NCI-H2227 (cell line): ENCODE data around the gene PIP4K2A.

ENCODE experiments used
- DNase-seq: peaks from one replicate; lab custom pipeline; 2025; ENCODE audit not compliant: unreplicated experiment; lab: John Stamatoyannopoulos, UW

Gene PIP4K2A

DNA sequence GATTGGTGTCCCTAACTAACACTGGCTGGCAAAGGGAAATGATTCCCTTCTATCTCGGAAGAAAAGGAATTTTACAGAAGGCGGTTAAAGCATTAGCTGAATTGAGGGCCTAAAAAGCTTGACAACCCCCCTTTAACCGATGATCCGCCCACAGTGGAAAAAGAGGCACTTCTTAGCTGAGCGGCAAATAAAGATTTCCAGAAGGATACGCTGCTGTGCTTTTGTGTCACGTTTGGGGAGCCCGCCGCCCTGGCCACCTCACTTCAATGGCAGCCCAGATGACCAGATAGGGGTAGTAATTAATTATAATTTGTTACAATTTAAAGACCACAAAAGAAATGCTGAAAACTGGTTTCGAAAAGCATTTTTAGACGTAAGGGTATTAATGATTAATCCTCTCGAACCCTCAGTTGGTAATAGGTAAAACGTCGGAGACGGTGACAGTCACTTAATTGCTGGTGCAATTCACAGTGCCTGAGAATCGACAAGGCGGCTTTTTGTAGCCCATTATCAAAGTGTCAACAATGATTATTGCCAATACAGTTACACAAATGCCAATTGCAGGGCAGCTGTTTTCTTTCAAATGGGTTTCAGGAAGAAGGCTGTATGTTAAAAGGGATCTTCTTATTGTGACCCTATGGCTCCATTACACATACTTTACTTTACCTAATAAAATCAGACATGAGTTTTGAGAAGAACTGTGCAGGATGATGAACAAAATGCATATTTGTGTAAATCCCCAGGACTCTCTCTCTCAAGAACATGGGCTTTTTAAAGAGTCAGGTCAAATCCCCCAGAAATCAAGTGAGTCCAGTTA lies 154.1 kb downstream of the PIP4K2A start:
- peak; percentile 54 for DNase-seq

DNA sequence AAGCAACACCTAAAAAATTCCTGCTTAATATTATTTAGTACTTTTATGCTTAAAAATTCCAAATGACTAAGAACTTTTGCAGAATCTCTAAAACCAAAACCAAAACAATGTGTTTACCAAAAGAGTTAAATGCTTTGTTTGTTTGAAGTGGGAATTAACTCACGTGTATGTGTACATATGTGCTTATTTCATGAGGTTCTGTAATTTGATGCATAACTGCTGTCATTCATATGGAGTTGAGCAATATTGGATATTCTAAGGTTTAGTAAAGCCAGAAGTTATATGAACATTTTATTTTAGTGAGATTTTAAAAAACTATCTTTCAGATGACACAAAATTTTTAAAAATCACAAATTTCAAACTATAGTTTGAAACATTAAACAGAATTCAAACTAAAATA lies 157.1 kb downstream of the PIP4K2A start:
- DNase-seq, result no peak

DNA sequence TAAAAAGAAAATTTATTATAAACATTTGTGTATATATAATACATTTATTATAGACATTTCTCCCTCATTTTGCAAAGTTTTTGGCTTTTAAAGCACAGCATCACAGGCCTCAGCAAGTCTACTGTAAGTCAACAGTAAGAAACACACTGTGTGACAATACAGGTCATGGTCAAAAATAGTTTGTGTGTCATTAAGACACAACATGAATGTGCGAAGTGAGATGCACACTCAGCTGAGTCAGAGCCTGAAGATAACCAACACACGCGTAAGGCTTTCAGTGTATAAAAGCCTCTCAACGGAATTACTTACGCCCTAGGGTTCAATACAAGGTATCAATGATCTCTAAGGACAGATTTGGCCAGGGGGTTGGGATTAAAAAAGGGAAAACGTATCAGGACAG lies 157.6 kb downstream of the PIP4K2A start:
- no peak for DNase-seq

DNA sequence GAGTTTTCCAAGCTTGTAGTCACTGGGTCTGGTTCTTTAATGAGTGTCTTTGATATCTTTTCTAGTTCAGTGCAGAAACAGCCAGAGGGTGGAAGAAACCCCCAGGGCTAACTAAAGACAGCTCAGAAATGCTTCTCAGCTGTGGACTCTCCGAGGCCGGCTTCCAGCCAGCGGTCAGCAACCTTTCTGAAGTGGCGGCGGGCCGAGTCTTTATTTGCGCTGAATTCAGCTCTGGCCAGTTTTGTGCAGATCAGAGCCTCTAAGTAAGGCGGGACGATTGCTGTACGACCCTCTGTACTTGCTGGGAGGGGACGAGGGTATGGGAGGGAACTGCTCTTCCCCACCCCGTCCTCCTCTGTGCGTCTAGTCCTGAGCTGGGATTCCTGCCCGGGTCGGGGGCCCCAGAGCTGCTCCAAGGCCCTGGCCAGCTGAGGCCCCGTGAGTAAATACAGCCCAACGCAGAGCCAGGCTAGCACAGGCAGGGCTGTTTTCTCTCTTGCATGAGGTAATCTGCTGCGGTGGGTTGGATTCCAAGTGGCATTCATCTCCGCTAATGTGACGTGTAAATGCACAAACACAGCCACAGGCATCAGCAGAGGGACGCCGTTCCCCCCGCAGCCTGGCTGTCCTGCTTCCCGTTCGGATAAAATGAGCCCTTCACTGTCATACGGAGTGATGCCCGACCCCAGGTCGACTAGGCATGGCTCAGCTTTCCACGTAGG lies 159.8 kb downstream of the PIP4K2A start:
- DNase-seq, result peak; percentile 57

DNA sequence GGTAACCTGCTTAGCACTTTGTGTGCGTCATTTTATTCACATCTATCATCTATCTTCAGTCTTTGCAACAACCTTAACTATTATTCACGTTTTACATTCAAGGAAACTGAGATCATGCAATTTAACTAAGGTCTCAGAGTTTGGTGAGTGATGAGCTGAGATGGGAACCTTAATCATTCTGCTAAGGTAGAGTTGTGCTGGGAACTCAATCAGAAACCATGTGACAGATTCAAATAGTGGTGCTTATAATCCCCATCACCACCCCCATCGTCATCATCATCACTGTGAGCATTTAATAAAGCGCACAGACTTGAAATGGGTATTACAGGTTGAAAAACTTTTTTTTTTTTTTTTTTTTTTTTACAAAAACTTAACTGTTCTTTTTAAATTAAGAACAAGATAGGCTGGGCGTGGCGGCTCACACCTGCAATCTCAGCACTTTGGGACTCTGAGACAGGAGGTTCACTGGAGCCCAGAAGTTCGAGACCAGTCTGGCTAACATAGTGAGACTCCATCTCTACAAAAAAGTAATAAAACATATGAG lies 160.9 kb downstream of the PIP4K2A start:
- DNase-seq, result no peak

DNA sequence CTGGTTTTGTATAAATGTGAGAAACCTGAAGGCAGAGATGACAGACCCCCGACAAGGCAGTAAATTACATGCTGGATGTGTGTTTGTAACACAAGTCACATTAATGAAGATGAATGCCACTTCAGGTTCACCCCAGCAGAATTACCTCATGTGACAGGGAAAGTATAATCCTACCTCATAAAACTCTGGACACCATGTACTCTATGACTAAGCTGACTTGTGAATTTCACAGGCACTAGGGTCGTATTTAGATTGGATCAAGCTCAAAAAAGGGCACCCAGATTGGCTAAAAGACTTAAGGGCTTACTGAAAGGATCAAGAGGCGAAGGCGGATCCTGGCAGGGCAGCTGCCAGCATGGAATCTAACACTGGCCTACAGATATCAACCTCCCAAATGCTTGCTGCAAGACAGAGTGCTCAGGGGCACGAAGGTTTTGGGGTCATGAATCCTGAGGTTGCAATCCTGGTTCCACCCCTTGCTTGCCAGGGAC lies 161.4 kb downstream of the PIP4K2A start:
- peak; percentile 82 for DNase-seq

DNA sequence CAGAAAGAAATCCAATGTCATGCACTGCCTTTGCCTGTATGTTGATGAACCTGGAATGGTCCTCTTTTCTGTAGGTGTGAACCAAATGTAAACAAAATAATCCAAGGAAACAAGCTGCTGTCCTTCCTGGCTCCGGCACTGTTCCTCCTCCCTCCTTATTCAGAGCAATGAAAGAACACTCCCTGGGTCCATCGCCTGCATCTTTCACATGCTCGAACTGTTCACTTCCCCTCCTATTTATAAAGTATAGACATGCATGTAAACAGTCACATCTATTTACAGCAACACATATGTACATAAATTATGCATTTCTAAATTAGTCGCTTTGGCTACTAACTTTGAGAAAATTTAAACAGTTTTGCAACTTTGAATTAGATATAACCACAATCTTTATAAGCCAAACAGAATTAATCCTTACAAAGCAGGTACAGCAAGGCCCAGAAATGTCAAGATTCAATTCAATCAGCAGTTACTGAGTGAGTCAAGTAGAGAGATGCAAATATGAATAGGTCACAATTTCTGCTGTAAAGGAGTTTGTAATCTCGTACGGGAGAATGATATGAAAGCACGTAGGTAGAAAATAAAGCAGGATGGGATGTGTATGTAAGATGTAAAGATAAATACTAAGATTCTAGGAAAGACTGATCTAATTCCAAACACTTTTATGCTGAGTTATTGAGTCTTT lies 162.6 kb downstream of the PIP4K2A start:
- no peak for DNase-seq

DNA sequence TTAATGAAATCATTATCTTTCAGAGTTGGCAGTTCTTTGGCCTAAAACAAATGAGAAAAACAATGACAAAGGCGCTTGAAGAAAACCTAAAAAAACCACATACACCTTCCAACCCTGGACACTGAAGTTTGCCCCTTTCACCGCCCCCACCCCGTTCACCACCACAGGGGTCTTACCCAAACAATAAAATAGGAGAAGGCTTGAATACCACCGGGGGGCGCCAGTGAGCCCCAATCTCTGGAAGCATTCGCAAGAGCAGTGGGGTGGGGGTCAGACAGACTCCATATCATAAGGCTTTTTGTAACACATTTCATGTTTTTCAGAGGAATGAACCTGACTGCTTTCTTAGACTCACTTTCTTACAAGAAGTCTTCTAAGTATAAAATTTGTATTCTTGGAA lies 163.6 kb downstream of the PIP4K2A start:
- peak; percentile 41 for DNase-seq

GRCh38 chr10:22548344-22548743 lies 166.0 kb downstream of the PIP4K2A start:
- DNase-seq, result no peak

GRCh38 chr10:22545643-22546042 lies 168.7 kb downstream of the PIP4K2A start:
- no peak for DNase-seq

DNA sequence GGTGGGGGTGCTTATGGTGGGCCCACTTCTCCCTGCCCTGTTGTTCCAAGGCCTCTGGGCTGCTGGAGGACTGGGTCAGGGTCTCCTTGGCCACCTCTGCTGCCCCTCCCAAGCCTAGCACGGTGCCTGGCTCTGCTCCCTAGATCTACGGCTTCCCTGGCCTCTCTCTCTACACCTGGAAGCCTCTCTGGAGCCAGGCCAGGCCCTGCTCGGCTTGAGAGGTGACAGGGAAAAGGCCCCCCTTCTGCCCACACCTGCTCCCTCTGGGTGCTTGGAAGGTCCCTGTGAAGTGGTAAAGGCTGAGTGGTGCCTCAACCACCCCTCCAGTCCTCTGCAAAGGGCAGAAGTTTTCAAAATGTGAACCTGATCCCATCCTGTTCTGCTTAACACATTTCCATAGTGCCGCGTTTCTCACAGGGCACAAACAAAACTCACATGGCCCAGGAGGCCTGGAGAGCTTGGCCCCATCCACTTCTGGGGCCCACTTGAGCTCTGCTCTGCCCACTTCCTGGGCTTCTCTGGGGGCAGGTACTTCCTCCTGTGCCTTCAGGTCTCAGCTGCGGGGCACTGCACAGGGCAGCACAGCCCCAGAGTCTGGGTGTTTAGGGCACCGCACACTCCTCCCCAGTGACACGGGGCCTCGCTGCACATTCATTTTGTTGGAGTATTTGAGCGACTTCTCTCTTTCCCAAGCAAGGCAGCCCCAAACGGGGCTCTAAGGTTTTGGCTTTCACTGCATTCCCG lies 169.9 kb downstream of the PIP4K2A start:
- no peak for DNase-seq

- no peak for DNase-seq
Measured at GRCh38 chr10:22542773-22543172, 171.6 kb downstream of the PIP4K2A start.

- no peak for DNase-seq
Measured at GRCh38 chr10:22541900-22542299, 172.5 kb downstream of the PIP4K2A start.

- DNase-seq, result no peak
Measured at GRCh38 chr10:22539579-22540298, 174.6 kb downstream of the PIP4K2A start.

GRCh38 chr10:22537810-22538209 lies 176.6 kb downstream of the PIP4K2A start:
- DNase-seq, result no peak

DNA sequence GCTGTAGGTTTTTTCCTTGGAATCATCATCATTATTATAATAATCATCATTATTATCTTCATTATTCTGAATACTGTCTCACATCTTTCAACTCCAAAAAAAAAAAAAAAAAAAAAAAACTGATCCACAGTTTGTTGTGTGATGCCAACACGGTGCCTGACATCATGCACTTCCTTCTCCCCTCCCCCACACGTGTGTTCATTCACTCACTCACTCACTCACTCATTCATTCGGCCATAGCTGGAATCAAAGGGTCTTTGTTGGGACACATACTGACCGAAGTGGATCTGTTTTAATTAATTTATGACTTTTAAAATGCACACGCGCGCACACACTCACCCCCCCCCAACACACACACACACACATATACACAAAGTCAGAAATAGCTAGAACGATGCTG lies 177.8 kb downstream of the PIP4K2A start:
- DNase-seq, result no peak

- DNase-seq, result no peak
Measured at GRCh38 chr10:22534849-22535604, 179.4 kb downstream of the PIP4K2A start.

DNA sequence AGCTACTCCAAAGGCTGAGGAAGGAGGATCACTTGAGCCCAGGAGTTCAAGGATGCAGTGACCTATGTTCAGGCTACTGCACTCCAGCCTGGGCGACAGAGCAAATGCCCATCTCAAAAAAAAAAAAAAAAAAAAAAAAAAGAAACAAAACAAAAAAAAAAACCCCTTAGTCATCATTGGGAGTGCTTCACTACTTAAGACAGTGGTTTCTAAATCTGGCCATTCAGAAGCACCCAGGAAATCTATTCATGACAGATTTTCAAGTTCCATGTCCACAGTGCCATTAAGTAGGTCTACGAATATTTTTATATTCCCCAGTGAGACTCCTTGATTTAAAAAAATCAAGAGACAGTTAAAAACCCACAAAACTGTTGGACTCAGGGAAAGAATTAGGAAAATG lies 182.9 kb downstream of the PIP4K2A start:
- DNase-seq, result no peak

DNA sequence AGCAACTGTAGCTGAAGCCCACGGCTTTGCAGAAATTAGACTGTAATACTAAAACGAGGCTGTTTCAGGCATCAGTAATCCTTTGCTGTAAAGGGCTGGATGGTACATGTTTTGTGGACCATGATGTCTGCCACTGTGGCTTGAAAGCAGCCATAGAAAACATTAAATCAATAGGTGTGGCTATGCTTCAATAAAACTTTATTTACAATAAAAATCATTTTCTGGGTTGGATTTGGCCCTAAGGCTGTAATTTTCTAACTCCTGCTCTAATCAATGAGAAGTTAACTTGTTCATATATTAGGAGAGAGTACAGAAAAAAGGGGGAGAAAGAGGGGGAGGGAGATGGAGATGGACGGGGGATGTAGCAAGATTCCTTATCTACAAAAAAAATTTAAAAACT lies 183.4 kb downstream of the PIP4K2A start:
- DNase-seq, result no peak
